ENCODE data around the gene IFI35. TPM values are rescaled to one million over a fixed set of nuclear protein-coding genes. Genes with fewer than 3 reads are reported as not detected.

IFI35 gene
- total RNA-seq = 15.1 and 42.8 TPM in 2 replicates

DNA sequence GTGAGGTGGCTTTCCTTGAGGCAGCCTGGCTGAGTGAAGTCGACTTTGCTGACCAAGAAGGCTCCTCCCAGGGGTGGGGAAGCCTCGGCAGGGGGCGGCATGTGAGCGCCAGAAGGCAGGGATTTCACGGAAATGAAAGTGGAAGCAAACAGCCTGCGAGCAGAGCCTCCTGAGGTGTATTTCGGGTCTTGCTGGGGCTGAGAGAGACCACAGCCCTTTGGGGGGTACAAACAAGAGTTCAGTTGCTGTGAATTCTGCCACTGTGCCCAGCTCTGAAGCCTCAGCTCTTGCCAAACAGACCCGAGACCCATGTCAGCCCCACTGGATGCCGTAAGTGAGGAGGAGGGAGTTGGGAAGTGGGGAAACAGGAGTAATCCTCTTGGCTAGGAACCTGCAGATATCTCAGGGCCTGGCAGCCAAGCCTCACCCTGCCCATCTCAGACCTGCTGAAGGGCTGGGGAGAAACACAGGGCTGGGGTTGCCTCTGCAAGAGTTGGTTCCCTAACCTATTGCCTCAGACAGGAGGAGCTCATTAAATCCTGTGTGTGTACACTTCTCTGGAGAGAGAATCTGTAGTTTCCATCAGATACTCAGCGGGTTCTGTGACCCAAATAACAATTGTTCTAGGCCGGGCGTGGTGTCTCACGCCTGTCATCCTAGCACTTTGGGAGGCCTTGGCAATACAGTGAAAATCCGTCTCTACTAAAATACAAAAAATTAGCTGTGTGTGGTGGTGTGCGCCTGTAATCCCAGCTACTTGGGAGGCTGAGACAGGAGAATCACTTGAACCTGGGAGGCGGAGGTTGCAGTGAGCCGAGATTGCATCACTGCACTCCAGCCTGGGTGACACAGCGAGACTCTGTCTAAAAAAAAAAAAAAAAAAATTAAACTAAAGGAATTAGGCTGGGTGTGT is at the start of gene IFI35:
IFI35 (plus strand) TSS at position 146 of the 913 bp plus-strand sequence; CDS start at position 310, 164 bp downstream.

DNA sequence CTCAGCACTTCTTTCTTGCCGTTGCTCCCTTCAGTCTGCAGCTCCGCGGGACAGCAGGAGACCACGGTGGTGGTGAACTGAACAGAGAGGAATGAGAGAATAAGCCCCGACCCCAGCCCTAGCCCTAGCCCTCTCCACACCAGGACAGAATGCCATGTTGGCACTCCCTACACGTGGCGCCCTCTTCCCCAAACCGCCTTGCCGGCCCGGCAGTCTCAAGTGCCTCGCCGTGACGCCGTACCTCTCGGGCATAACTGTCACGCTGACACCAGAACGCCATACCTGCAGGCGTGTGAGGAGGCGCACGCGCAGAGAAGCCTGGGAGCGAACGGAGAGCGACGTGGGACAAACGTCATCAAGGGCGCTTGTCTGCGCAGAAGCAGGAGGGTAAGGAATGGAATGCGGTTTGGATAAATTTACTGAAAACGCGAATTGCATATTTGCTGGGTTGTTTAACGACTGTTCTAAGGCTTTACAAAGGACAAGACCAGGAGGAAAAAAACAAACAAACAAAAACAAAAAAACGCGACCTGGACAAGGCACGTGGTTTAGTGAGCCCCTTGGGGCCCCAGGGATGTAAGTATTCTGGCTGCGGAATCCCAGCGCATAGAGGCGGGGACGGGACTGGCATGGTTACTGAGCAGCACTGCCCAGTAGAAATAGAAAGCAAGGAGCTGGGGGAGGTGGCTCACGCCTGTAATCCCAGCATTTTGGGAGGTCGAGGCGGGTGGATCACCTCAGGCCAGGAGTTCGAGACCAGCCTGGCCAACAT is 42.2 kb upstream of the IFI35 start, which contains the start of gene AARSD1:
AARSD1 (minus strand) TSS at position 294 of the 772 bp plus-strand sequence; CDS start at position 280, 14 bp downstream.

DNA sequence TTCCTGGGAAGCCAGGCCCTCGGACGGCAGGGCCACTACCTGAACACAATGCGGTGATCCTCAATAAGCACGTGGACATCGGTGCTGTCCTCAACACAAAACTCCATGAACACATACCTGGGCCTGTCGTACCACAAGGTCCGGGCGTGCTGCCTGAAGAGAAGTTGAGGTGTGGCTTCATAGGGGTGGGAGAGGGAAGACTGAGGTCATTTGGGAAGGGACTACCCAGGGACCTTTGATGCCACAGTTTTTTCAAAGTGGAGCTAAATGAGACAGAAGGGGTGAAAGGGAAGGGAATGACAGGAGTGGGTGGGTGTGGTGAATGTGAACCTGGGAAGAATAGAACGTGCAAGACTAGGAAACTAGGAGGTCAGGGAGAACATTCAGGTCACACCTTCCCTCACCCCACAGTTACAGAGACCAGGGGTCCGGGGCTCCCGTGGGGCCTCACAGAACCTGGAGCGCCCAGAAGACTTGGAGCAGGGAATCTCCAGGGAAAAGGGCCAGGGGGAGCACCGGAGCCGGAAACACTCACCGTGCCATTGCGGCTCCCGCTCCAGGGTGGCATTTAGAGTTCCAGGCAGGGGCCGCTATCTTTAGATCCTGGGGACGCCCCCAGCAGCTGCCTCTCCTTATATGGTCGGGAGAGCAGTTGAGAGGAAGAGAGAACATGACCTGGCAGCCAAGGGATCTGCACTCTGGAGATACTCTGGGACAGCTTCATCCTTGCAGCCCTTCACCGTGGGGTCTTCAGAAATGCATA is 26.9 kb upstream of the IFI35 start, which contains the start of gene PTGES3L:
PTGES3L (minus strand) TSS at position 570 of the 763 bp plus-strand sequence; CDS start at position 543, 27 bp downstream.

DNA sequence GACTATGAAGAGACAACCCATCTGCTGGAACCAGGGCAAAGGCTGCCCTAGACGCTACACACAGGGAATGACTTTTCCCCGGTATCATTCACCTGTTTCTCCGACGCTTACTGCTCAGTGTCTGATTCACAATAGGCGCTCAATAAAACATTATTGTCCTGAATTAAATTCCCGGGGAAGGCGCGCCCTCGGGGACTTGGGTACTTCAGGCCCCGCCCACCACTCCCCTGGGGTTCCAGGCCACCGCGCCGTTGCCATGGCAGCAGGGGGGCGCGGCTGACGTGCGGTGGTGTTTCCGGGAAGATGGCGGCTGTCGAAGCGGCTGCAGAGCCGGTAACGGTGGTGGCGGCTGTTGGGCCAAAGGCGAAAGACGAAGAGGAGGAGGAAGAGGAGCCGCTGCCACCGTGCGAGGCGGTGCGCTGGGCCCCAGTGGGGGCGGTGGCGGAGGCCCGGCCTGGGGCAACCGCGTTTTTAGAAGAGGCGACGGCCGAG is 26.3 kb upstream of the IFI35 start, which contains the start of gene RUNDC1:
RUNDC1 (plus strand) TSS at position 292 of the 492 bp plus-strand sequence; CDS start at position 304, 12 bp downstream.

DNA sequence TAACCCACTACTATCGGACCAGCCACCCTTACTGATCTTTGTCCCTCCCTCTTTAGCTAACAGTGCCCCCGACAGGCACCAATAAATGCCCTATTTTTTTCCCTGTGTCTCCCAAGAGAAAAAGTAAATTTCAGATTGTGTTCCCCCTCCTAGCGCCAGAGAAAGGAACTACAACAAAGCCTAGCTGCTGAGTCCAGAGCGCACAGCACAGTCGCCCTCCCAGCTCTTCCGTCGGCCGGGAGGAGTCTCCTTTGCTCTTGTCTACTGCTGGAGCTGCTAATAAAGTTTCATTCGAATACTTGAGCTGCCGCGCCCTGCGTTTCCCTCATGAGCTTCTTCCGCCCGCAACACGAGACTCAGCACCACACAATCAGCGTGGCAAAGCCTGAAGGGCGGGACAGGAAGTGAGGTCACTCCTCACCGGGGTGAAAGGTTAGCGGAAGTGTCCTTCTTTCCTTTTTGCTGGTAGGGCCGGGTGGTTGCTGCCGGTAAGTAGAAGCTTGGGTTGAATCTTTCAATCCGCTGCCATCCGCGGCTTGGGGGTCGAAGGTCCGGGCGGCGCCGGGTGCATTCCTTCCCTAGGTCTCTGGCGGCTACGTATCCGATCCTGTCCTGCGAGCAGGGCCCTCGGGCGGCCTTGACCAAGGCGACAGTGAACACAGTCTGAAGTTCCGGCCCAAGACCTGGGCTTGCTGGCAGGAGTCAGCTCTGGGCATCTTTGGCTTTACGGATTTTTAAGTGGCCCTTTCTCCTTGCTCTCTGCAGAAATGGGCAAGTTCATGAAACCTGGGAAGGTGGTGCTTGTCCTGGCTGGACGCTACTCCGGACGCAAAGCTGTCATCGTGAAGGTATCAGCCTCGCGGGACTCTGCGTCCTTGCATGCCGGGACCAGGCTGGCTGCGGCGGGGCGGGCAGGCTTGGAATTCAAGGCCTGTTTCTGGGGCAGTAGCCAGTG is 8.3 kb upstream of the IFI35 start, which contains the start of gene RPL27:
RPL27 (plus strand) TSS at position 436 of the 955 bp plus-strand sequence; CDS start at position 768, 332 bp downstream.

DNA sequence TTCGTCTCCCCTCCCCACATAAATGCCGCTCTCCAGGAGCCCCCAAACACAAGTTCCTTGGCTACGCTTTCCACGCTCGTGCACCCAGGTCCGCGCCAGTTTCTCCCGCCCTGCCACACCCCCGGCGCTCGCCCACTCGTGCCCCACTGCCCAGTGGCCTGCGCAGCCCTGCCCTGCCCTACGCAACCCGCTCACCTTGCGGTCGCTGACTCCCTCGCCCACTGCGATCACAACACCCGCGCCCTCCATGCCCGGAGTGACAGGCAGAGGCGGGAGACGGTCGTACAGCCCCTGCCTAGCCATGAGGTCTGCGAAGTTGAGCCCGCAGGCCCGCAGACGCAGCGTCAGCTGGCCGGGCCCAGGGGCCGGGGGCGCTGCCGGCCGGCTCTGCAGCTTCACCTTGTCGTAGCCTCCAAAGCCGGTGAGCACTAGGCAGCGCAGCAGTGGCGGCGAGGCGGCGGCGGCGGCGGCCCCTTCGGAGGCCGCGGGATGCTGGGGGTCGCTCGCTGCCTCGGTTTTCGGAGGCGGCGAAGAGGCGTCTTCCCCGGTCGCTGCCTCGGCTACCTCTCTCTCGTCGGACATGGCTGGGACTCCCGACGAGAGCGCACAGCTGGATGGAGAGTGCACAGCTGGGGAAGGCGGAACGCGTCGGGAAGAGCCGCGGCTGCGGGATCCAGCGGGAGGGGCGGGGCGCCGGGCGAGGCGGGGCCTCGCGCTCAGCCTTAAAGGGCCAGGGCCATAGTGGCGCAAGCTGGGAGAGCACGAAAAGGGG is 15.3 kb downstream of the IFI35 start, which contains the start of gene VAT1:
VAT1 (minus strand) TSS at position 645 of the 772 bp plus-strand sequence; CDS start at position 582, 63 bp downstream.

DNA sequence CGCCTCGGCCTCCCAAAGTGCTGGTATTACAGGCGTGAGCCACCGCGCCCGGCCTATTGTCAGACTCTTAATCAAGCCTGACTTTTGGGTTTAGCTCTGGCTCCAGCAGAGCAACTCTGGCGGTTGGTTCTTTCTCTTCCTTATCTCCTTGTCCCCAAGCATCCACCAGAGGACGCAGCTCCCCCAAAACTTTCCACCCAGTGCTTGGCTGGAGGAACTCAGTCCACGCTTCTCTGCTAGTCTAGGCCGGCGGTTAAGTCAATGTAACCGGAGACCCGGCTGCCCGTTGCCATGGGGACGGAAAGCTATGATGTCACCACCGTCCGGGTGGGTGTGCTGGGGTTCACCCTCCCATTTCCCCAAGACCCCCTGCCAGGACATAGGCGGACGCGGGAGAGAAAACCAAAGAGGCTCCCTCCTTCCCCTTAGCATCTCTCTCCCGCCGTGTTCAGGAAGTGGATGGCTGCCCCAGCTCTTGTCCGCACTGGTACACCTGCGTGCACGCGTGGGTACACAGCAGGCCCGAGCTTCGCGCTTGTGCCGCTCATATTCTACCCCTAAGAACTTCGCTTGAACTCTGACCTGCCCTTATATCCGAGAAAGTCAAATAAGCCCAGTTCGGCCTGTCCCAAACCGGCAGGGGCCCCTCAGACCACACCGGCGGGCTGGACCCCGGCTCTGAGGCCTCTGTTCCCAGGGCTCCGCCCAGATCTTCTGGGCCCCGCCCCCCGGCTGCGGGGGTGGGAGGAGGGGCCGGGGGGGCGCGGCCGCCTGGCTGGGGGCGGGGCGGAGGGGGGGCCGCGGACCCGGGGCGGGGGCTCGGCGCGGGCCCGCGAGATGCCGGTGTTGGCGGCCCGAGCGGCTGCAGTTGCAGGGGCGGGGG is 18.1 kb downstream of the IFI35 start, which contains the start of gene RND2:
RND2 (plus strand) TSS at position 825 of the 883 bp plus-strand sequence. CDS start 117 bp downstream, outside the sequence.

Other genes starting within 250 kb of the IFI35 start
- 0.78 TPM in 1 of 2 replicates, not detected in the other for gene RAMP2, start 245.6 kb upstream of the IFI35 start, total RNA-seq
- gene VPS25, start 233.3 kb upstream of the IFI35 start, total RNA-seq = 89.2 and 114 TPM in 2 replicates
- gene WNK4, start 226.2 kb upstream of the IFI35 start, total RNA-seq = 0.32 and 0.39 TPM in 2 replicates
- gene COA3, start 208.1 kb upstream of the IFI35 start, total RNA-seq = 66.1 and 67.1 TPM in 2 replicates
- not detected in 2 replicates for gene CNTD1, start 207.9 kb upstream of the IFI35 start, total RNA-seq
- 69.4 and 110 TPM in 2 replicates for gene BECN1, start 182.5 kb upstream of the IFI35 start, total RNA-seq
- gene PSME3, start 173.4 kb upstream of the IFI35 start, total RNA-seq = 57.6 and 88.3 TPM in 2 replicates
- 0.26 and 0.72 TPM in 2 replicates for gene AOC2, start 162.2 kb upstream of the IFI35 start, total RNA-seq
- 0.13 and 1.5 TPM in 2 replicates for gene AOC3, start 155.6 kb upstream of the IFI35 start, total RNA-seq
- gene G6PC1, start 106.0 kb upstream of the IFI35 start, total RNA-seq = not detected in 2 replicates
- gene AARSD1, start 42.3 kb upstream of the IFI35 start, total RNA-seq = 22.0 and 28.8 TPM in 2 replicates
- 0.52 TPM in 1 of 2 replicates, not detected in the other for gene PTGES3L, start 26.7 kb upstream of the IFI35 start, total RNA-seq
- 7.9 and 9.5 TPM in 2 replicates for gene RUNDC1, start 26.2 kb upstream of the IFI35 start, total RNA-seq
- 1,977 and 2,082 TPM in 2 replicates for gene RPL27, start 8.4 kb upstream of the IFI35 start, total RNA-seq
- gene VAT1, start 15.6 kb downstream of the IFI35 start, total RNA-seq = 87.4 and 267 TPM in 2 replicates
- 0.65 and 0.80 TPM in 2 replicates for gene RND2, start 18.4 kb downstream of the IFI35 start, total RNA-seq
- 8.0 and 12.9 TPM in 2 replicates for gene BRCA1, start 118.6 kb downstream of the IFI35 start, total RNA-seq
- gene NBR1, start 164.4 kb downstream of the IFI35 start, total RNA-seq = 58.8 and 106 TPM in 2 replicates
- gene TMEM106A, start 205.1 kb downstream of the IFI35 start, total RNA-seq = 2.8 and 5.6 TPM in 2 replicates
- gene CCDC200, start 221.8 kb downstream of the IFI35 start, total RNA-seq = not detected in 2 replicates
- not detected in 2 replicates for gene RNU2-1, start 227.2 kb downstream of the IFI35 start, total RNA-seq

All from epithelial cell of alveolus of lung (primary cell).